Colon (tissue), 2 donors: ENCODE measurements around the gene MRTFA.
"Not testable (repeated sequence)": the region's sequence is repeated elsewhere in the genome, so short reads cannot be mapped to it uniquely, and the experiment has no call there.

Experiments
- FAIRE-seq: peaks from 2 replicates; lab custom pipeline; 2012; peaks lifted over from hg19 to GRCh38; lab: Jason Lieb, UNC
- donor health status: control.
- donor health status: control.

MRTFA gene

GRCh38 chr22:40659166-40659565 is 22.6 kb upstream of the MRTFA start:
- no peak for FAIRE-seq

- not testable (repeated sequence) for FAIRE-seq
These were observed 20.1 kb upstream of the MRTFA start for GRCh38 chr22:40656651-40657050.

DNA sequence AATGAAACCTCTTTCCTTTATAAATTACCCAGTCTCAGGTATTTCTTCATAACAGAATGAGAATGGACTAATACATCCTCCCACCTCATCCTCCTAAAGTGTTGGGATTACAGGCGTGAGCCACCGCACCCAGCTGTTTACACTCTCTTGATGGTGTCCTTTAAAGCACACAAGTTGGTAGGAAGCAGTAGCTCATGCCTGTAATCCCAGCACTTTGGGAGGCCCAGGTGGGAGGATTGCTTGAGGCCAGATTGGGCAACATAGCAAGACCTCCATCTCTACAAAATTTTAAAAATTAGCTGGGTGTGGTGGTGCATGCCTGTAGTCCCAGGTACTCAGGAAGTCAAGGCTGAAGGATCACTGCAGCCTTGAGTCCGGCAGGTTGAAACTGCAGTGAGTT is 19.4 kb upstream of the MRTFA start:
- not testable (repeated sequence) for FAIRE-seq

DNA sequence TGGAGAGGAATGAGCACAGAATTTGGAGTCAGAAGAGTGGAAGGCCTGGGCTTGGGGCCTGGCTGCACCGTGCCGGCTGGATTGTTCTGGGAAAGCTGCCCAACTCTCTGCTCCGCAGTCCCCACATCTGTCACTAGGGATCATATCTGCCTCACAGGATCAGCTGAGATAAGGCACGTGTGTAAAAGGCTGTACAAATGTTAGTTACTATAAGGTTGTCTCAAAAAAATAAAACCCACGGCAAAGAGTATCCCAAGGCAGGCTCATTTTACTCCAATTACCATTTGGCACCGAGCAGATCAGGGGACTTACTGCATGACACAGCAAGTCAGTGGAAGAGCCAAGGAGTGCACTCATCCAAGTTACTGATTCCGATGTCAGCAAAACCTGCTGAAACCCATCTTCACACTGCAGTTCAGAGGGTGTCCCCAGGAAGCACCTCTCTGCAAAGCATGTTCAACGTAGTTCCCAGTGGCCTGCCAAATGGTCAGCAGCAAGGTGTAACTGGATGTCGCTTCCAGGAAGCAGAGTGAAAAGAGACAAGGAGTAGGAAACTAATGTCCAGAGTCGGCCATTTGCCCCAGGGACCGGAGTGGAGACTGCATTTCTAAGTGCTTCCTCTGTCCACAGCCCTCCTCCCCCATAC is 18.1 kb upstream of the MRTFA start:
- no peak for FAIRE-seq

DNA sequence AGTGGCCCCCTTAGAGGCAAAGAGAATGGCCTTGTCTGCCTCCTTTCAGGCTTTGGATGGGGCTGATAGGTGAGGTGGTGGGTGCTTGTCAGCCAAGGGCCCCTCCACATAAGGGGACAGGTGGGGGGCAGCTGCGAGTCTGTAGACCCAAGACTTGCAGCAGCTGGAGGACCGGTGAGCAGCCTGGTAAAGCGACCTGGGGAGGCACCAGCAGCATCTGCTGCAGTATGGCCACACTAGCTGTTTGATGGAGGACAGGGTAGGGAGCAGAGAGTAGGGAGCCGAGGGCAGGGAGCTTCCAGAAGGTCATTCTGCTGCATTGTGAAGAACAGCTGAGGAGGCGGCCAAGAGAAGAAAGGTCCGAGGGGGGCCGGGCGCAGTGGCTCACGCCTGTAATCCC is 16.8 kb upstream of the MRTFA start:
- FAIRE-seq = no peak

DNA sequence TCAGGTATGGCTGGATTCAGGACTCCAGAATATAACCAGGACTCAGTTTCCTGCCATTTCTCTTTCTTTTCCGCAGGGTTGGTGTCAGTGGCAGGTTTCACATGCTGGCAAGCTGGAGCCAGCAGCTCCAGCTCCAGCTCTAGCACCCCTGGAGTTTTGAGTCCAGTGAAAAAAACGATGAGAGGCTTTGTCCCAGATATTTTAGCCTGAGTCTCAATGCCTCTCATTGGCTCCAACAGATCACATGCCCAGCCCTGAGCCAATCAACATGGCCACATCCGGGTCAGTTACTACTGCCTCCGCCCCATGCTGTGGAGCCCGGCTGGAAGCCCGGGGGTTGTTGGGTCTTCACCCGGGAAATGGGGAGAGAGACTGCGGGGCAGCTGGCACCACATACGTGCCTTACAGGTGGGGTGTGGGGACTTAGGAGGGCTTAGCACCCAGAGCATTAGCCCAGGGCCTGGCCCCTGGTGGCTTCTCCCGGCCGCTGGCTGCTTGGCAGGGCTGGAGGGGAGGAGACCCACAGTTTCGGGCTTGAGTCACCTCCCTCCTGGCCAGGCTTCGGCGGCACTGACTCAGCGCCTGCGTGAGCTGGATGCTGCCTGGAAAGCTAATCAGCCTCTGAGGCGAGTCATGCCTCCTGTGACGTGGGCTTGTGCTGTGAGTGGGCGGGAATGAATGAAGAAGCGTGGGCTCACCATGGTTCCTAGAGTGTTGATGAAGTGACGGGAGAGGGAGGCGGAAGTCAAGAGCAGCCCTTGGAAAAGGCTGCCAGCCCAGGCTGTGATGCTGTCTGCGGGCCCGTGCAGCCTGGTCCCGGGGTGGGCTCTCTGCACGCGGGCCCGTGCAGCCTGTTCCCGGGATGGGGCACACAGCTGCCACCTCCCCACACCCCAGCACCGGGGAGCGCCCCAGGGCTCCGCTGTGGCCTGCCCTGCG is 15.3 kb upstream of the MRTFA start:
- FAIRE-seq = no peak

DNA sequence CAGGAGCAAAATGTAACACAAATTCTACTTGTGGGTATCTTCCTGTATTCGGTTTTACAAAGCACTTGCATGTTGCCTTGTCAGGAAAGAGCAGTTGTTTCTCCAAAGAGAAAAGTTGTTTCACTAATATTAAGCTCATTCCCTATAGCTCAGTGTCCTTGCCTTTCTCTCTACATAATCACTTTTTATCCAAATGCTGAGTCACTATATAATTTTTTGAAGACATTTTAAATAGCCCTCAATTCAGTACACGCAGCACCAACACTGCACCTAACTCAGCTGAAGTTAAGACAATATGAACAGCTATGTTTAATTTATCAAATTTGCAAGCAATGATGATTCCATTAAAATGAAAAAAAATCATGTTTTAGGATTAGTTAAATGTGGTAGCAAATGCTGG is 14.5 kb upstream of the MRTFA start:
- FAIRE-seq = no peak

DNA sequence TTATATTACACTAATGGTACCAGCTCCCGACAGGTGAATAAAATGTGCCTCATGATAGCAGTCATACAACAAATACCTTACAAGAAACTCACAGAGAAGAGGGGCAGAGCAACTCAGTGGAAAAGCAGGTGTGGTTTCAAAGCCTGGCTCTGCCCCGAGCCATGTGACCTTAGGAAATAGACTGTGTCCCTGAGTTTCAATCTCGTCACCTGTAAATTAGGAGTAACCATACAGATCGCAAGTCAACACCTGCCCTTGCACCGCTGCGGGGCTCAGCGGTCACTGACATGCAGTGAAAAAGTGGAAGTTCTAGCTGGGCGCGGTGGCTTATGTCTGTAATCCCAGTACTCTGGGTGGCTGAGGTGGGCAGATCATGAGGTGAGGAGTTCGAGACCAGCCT is 11.9 kb upstream of the MRTFA start:
- no peak for FAIRE-seq

GRCh38 chr22:40645579-40646197 is 9.2 kb upstream of the MRTFA start:
- no peak for FAIRE-seq

DNA sequence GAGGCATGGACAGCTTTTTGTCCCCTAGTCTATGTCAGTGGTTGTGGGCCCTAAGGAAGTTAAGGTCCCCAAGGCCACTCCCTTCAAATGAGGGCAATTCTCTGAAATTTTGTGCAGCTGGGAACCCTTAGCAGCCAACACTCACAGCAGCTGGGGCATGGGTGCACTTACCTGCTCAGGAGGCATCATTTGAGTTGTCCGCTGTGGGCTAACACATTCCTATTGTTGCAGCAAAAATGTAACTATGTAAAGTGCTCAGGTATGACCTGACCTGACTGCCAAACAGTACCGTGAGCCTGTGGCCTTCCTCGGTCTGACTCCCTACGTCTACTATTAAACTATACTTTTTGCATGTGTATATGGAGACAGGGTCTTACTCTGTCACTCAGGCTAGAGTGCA is 5.8 kb upstream of the MRTFA start:
- FAIRE-seq = no peak

GRCh38 chr22:40641269-40641668 is 4.8 kb upstream of the MRTFA start:
- FAIRE-seq = no peak

- no peak for FAIRE-seq
These were observed 1.7 kb upstream of the MRTFA start for GRCh38 chr22:40638261-40638660.

DNA sequence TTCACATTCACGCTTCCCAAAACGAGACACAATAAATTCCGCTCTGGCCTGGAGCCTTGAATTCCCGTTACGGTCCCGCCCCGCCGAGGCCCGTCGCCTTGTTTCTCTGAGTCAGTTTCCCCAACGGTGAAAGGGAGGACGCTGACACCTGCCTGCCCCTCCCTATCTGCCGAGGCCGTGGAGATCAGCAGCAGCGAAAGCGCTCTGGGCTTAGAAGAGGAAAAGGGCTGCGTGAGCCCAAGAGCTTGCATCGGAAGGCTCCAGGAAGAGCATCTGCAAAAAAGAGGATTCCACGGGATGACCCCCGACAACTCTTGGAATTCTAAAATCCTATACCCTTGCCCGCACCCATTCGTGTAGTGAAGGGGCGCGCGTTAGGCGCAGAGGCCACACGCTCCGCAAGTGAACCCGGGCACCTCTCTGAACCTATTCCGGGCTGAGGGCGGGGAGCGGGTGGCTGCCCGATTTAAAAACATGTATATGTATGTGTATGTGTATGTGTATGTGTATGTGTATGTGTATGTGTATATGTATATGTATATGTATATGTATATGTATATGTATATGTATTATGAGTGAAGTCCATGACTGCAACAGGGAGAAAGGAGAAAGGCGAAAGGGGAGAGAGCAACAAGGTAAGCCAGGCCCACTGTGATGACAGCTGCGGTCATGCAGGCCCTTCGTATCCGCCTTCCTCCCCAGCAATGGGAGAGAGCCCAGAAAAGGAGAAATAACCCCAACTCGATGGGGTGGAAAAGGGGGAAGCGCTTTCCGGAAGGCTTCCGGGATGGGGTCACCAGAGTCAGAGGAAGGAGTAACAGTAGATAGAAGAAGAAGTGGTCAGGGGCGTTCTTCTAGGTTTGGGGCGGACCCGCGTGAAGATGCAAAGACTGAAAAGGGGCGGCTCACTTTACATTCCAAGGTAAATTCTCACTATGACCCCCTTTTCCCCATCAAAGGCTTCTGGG is 948 bp upstream of the MRTFA start:
- FAIRE-seq = no peak

GRCh38 chr22:40635940-40636379 is 559 bp downstream of the MRTFA start:
- FAIRE-seq = no peak

GRCh38 chr22:40635043-40635939 is 1.2 kb downstream of the MRTFA start:
- no peak for FAIRE-seq

GRCh38 chr22:40634119-40634903 is 2.2 kb downstream of the MRTFA start:
- no peak for FAIRE-seq

GRCh38 chr22:40633036-40633435 is 3.5 kb downstream of the MRTFA start:
- no peak for FAIRE-seq

- FAIRE-seq = no peak
These were observed 4.6 kb downstream of the MRTFA start for GRCh38 chr22:40631925-40632324.

GRCh38 chr22:40628354-40629042 is 8.0 kb downstream of the MRTFA start:
- FAIRE-seq = no peak
